A673 (cell line): ENCODE results near the gene CXorf66. TPM values are rescaled to one million over a fixed set of nuclear protein-coding genes. Genes with fewer than 3 reads are reported as not detected.
"Not testable (repeated sequence)": the region's sequence is repeated elsewhere in the genome, so short reads cannot be mapped to it uniquely, and the experiment has no call there.

ENCODE experiments used
- BruUV-seq: library from RNA; stranded (reverse); fragments of 400-500 nt; replicated peaks from 2 replicates; lab custom pipeline; 2021; lab: Mats Ljungman, UMichigan
- CTCF ChIA-PET: fragments of 300-600 bp; sonication (Branson Sonifier 250); formaldehyde crosslinking; loops from one replicate; lab custom pipeline; 2022; ENCODE audit warnings: antibody characterized with exemption; lab: Charles Lee
- POLR2A ChIA-PET: fragments of 300-600 bp; sonication (Branson Sonifier 250); formaldehyde crosslinking; loops from one replicate; lab custom pipeline; 2022; ENCODE audit warnings: antibody characterized with exemption; ENCODE audit not compliant: low non-redundant PET; lab: Charles Lee
- DNase-seq: peaks from one replicate; pipeline ENCODE4 v3.0.0-alpha.2; 2015; ENCODE audit warnings: low spot score
- H3K27ac ChIP-seq: fragments of 200-600 bp; sonication (generic); 2 replicates; pipeline ENCODE4 v1.5.1; 2016; ENCODE audit warnings: mixed run types, low read depth, mild to moderate bottlenecking, mixed read lengths, antibody characterized with exemption, low read length; ENCODE audit not compliant: poor library complexity, severe bottlenecking
- H3K27me3 ChIP-seq: fragments of 200-600 bp; sonication (generic); replicated peaks from 2 replicates; pipeline ENCODE4 v1.6.1; 2017; ENCODE audit warnings: mixed run types, low read depth, mild to moderate bottlenecking, mixed read lengths, antibody characterized with exemption, low read length; ENCODE audit not compliant: insufficient read depth, poor library complexity
- H3K36me3 ChIP-seq: fragments of 200-600 bp; sonication (generic); 2 replicates; pipeline ENCODE4 v1.6.1; 2016; ENCODE audit warnings: mixed run types, mild to moderate bottlenecking, mixed read lengths, antibody characterized with exemption, low read length; ENCODE audit not compliant: insufficient read depth, poor library complexity, severe bottlenecking
- H3K4me1 ChIP-seq: fragments of 200-600 bp; sonication (generic); 2 replicates; pipeline ENCODE4 v1.6.1; 2017; ENCODE audit warnings: mixed run types, mild to moderate bottlenecking, mixed read lengths, antibody characterized with exemption, low read length; ENCODE audit not compliant: insufficient read depth, poor library complexity, severe bottlenecking
- H3K4me3 ChIP-seq: fragments of 200-600 bp; sonication (generic); 2 replicates; pipeline ENCODE4 v1.5.1; 2016; ENCODE audit warnings: low read depth, mixed run types, mild to moderate bottlenecking, mixed read lengths, low read length; ENCODE audit not compliant: poor library complexity, severe bottlenecking
- H3K9me3 ChIP-seq: fragments of 200-600 bp; sonication (generic); 2 replicates; pipeline ENCODE4 v1.6.1; 2016; ENCODE audit warnings: mixed run types, low read depth, mild to moderate bottlenecking, mixed read lengths, antibody characterized with exemption, low read length; ENCODE audit not compliant: poor library complexity, severe bottlenecking
- CTCF ChIP-seq: fragments of 300-800, 200-600 bp; sonication (generic); conservative IDR thresholded peaks from 2 replicates; pipeline ENCODE4 v1.5.1; 2017; ENCODE audit warnings: low read depth, mild to moderate bottlenecking, antibody characterized with exemption, low read length, moderate library complexity, mixed read lengths
- EZH2 ChIP-seq: fragments of 200-600 bp; sonication (generic); IDR thresholded peaks from 2 replicates; pipeline ENCODE4 v1.6.1; 2017; ENCODE audit warnings: borderline replicate concordance, low read depth, mild to moderate bottlenecking, mixed read lengths, antibody characterized with exemption, low read length; ENCODE audit not compliant: poor library complexity, severe bottlenecking
- intact Hi-C: fragments of 100-400 bp; cut with micrococcal nuclease; formaldehyde crosslinking; loops from one replicate; pipeline ENCODE4 v1.10.0; 2022; ENCODE audit not compliant: unreplicated experiment
- total RNA-seq: library from RNA; stranded (reverse); gene quantifications from 2 replicates; pipeline ENCODE4 v1.2.3, GENCODE V29; 2021

Gene CXorf66
- total RNA-seq, 1 experiment from 2014 or later: not detected

- no peaks in the 10 kb centered on the region for H3K9me3 ChIP-seq
Measured at GRCh38 chrX:139924069-139924695, 41.1 kb downstream of the CXorf66 start.

DNA sequence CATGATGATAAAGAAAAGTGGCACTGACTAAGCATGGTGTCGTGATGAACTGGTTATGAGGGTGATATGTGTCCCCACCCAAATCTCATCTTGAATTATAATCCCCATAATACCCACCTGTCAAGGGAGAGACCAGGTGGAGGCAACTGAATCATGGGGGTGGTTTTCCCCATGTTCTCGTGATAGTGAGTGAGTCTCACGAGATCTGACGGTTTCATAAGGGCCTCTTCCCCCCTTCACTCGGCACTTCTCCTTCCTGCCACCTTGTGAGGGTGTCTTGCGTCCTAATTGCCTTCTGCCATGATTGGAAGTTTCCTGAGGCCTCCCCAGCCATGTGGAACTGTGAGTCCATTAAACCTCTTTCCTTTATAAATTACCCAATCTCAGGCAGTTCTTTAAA lies 44.2 kb downstream of the CXorf66 start:
- CTCF ChIA-PET, H3K9me3 ChIP-seq, H3K4me3 ChIP-seq, intact Hi-C loops, H3K36me3 ChIP-seq, POLR2A ChIA-PET, H3K27me3 ChIP-seq, BruUV-seq, DNase-seq, H3K27ac ChIP-seq: not testable (repeated sequence)
- H3K4me1 ChIP-seq: peaks cover 24% of the 10 kb centered on the region

More at GRCh38 chrX:139924069-139924695, 41.1 kb downstream of the CXorf66 start:
- ChIA-PET CTCF (no interaction called here), POLR2A (no interaction called here)
- no peaks in the 10 kb centered on the region for H3K27me3 ChIP-seq
- no peak for TF ChIP-seq EZH2
- no peak for TF ChIP-seq CTCF
- no peak overlapping the region for H3K4me3 ChIP-seq
- intact Hi-C loops: no loop called here
- no peaks in the 10 kb centered on the region for H3K36me3 ChIP-seq
- H3K4me1 ChIP-seq: peaks cover 37% of the 10 kb centered on the region
- BruUV-seq: no TSS peak
- H3K27ac ChIP-seq: no peak overlapping the region
- peak; percentile 80 for DNase-seq

GRCh38 chrX:139920316-139920715 lies 45.0 kb downstream of the CXorf66 start:
- Histone ChIP-seq H3K4me3 (no peak overlapping the region), H3K27me3 (no peaks in the 10 kb centered on the region), H3K9me3 (no peaks in the 10 kb centered on the region), H3K27ac (no peak overlapping the region), H3K36me3 (no peaks in the 10 kb centered on the region), H3K4me1 (peaks cover 16% of the 10 kb centered on the region)
- CTCF ChIA-PET: no interaction called here
- no peak for DNase-seq
- POLR2A ChIA-PET: no interaction called here
- intact Hi-C loops: no loop called here
- no TSS peak for BruUV-seq
- TF ChIP-seq EZH2 (no peak), CTCF (no peak)

- Histone ChIP-seq H3K27me3 (no peaks in the 10 kb centered on the region), H3K27ac (no peak overlapping the region), H3K36me3 (no peaks in the 10 kb centered on the region), H3K4me3 (no peak overlapping the region), H3K9me3 (no peaks in the 10 kb centered on the region), H3K4me1 (no peaks in the 10 kb centered on the region)
- ChIA-PET CTCF (no interaction called here), POLR2A (no interaction called here)
- TF ChIP-seq CTCF: no peak
- no peak for TF ChIP-seq EZH2
- no peak for DNase-seq
- intact Hi-C loops: no loop called here
- BruUV-seq: no TSS peak
Measured at GRCh38 chrX:139914421-139914820, 50.9 kb downstream of the CXorf66 start.
